HG03354 (cell line): ENCODE data around the gene ST8SIA6.
"Not testable (repeated sequence)": the region's sequence is repeated elsewhere in the genome, so short reads cannot be mapped to it uniquely, and the experiment has no call there.

Source experiments
- ATAC-seq: cut with Tn5 transposase; IDR thresholded peaks from one replicate; pipeline ENCODE4 v1.9.1; 2021; ENCODE audit warnings: mild to moderate bottlenecking; ENCODE audit not compliant: unreplicated experiment, poor library complexity, severe bottlenecking

ST8SIA6 gene

GRCh38 chr10:17402040-17402439, 52.4 kb downstream of the ST8SIA6 start:
- ATAC-seq: not testable (repeated sequence)

GRCh38 chr10:17396004-17396403, 58.4 kb downstream of the ST8SIA6 start:
- no peak for ATAC-seq

GRCh38 chr10:17394854-17395253, 59.5 kb downstream of the ST8SIA6 start:
- no peak for ATAC-seq

- no peak for ATAC-seq
These were observed 66.4 kb downstream of the ST8SIA6 start for GRCh38 chr10:17387861-17388503.

GRCh38 chr10:17386616-17387075, 67.7 kb downstream of the ST8SIA6 start:
- ATAC-seq: no peak

- no peak for ATAC-seq
These were observed 68.4 kb downstream of the ST8SIA6 start for GRCh38 chr10:17386021-17386420.

DNA sequence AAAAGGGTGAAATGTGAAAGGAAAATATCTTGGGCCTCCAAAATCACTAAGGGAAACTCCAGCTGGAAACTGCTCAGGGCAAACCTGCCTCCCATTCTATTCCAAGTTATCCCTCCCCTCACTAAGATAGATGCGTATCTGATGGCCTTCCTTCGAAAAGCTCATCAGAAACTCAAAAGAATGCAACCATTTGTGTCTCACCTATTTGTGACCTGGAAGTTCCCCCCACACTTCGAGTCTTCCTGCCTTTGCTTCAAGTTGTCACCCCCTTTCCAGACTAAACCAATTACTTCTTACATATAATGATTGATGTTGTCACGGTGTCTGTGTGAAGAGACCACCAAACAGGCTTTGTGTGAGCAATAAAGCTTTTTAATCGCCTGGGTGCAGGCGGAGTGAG, 69.3 kb downstream of the ST8SIA6 start:
- no peak for ATAC-seq

GRCh38 chr10:17383801-17384555, 70.4 kb downstream of the ST8SIA6 start:
- ATAC-seq: no peak

DNA sequence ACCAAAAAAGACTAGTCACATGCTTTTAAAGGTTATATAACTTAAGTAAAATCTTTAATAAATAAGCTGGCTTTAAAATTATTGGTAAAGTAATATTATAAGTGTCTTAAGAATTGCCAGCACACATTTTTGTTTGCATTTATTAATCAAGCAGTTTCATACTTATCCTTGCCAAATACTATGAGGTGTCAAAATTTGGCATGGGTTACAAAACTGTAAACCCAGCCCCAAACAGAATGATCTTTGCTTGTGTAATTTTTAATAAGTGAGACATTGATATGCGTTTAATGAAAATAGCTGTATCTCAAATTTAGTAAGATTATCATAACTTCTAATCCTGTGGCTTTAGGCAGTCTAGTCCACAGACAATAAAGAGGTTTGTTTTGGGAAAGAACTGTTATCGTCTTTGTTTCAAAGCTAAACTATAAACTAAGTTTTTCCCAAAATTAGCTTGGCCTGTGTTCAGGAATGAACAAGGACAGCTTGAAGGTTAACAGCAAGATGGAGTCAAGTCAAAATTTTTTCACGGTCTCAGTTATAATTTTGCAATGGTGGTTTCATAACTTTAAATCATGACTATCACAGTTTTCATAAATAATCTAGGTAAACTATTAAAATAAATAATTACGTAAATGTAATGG, 72.8 kb downstream of the ST8SIA6 start:
- ATAC-seq: no peak

- no peak for ATAC-seq
These were observed 73.5 kb downstream of the ST8SIA6 start for GRCh38 chr10:17380888-17381287.

DNA sequence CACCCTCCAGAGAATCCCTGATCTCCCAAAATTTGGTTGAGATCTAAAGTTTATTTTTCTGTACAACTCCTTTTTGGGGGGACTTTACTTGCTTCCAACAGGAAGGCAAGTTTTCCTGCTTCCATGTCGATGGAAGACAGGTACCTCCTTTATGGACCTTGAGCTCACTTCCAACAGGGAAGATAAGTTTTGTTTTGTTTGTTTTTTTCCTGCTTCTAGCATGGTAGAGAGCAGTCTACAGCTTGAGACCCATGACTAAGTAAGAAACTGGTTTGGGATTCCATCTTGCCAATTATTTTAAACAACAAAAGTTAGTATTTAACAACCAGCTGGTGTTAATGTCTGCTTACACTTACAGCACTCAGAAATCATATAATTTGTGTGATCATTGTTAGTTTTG, 74.4 kb downstream of the ST8SIA6 start:
- ATAC-seq: no peak

- no peak for ATAC-seq
These were observed 75.2 kb downstream of the ST8SIA6 start for GRCh38 chr10:17379151-17379690.

GRCh38 chr10:17375936-17376584, 78.3 kb downstream of the ST8SIA6 start:
- ATAC-seq: peak; percentile 60

- no peak for ATAC-seq
These were observed 85.6 kb downstream of the ST8SIA6 start for GRCh38 chr10:17368708-17369272.

DNA sequence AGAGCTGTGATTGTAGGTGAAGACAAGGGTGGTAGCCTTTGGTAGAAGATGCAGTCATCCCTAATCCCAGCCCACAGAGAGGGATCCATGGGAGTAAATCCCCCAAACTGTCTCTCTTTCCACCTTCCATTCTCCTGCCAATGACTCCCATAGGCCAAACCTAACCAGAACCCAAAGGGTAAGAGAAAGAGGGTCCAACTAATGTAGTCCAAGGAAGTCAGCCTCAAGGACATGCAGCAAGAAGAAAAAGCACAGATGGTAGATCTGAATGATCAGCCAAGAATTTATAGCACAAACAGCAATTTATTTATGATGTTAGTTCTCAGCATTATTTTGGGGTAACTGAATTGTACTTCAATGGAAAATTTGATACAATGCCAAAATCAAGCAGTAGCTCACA, 87.7 kb downstream of the ST8SIA6 start:
- ATAC-seq: no peak

GRCh38 chr10:17365402-17365801, 89.0 kb downstream of the ST8SIA6 start:
- ATAC-seq: peak; percentile 95

DNA sequence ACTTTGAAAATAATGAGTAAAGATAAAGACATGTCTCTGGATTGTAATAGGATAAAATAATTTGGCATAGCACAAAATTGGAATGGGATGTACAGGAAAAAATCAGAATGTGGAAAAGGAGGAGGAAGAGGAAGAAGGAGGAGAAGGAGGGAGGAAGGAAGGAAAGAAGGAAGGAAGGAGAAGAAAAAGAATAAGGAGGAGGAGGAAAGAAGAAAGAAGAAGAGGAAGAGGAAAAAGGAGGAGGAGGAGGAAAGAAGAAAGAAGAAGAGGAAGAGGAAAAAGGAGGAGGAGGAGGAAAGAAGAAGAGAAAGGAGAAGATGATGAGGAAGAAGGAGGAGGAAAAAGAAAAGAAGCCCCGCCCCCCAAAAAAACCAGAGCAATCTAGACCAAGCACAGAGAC, 95.9 kb downstream of the ST8SIA6 start:
- ATAC-seq: no peak

- ATAC-seq: no peak
These were observed 96.6 kb downstream of the ST8SIA6 start for GRCh38 chr10:17357781-17358180.

GRCh38 chr10:17356820-17357219, 97.6 kb downstream of the ST8SIA6 start:
- ATAC-seq: no peak

DNA sequence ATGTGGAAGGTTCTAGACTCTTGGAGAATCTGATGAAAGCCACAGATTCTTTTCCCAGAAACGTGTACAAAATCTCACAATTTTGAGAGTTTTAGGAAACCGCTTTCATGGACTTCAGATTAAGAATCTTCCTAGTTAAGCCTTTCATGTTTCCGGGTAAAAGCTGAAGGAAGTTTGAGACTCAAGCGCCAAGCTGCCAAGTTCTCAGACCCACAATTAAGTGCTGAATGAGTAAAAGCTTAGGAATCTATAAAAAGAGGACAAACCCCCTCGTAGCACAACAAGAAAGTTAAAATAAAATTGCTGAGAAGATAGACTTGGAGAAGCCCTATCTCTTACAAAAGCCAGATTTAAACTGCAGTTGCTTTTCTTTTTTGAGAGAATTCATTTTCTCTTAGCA, 99.6 kb downstream of the ST8SIA6 start:
- ATAC-seq: no peak
